ENCODE results near the gene SLC25A28. TPM values are rescaled to one million over a fixed set of nuclear protein-coding genes. Genes with fewer than 3 reads are reported as not detected.
A peak's percentile ranks its signal among the peaks of the same experiment; 100 is the strongest.

The SLC25A28 gene
- total RNA-seq (2014; rRNA removed; shearing (Covaris generic)): 16.9 and 20.7 TPM in 2 replicates

- H3K27ac ChIP-seq: peak within 1 kb of the TSS; percentile 97
- peaks cover 39% of the 10 kb centered on the region for H3K36me3 ChIP-seq
- H3K4me3 ChIP-seq: peak within 1 kb of the TSS; percentile 63
- H3K4me1 ChIP-seq (replicated peaks): peaks cover 18% of the 10 kb centered on the region
- no peaks in the 10 kb centered on the region; the same call in 1 of the 2 replicates for H3K9me3 ChIP-seq (replicated peaks)
- peak in 1 of 2 experiments; percentile 98 for DNase-seq (ENCODE audit: low read depth in 1 of 2, low spot score in 2 of 2)
- H3K27me3 ChIP-seq (replicated peaks): no peaks in the 10 kb centered on the region
Measured at GRCh38 chr10:99619851-99620710, at the start of gene SLC25A28. Gene SLC25A28 (minus strand): TSS chr10:99620439. CDS start chr10:99620335, 104 bp downstream.

- Histone ChIP-seq H3K27ac (peak overlapping the region; percentile 12; the same call in 1 of the 2 replicates), H3K36me3 (peaks cover 31% of the 10 kb centered on the region), H3K27me3 (replicated peaks) (no peaks in the 10 kb centered on the region), H3K4me1 (replicated peaks) (peaks cover 14% of the 10 kb centered on the region), H3K9me3 (replicated peaks) (no peaks in the 10 kb centered on the region), H3K4me3 (no peak overlapping the region)
- DNase-seq (ENCODE audit: low read depth in 1 of 2, low spot score in 2 of 2): peak in 1 of 2 experiments; percentile 53
Measured at GRCh38 chr10:99667108-99667751, 47.0 kb upstream of the SLC25A28 start.

- Histone ChIP-seq H3K9me3 (replicated peaks) (no peaks in the 10 kb centered on the region), H3K27ac (no peak overlapping the region), H3K27me3 (replicated peaks) (no peaks in the 10 kb centered on the region), H3K4me3 (no peak overlapping the region), H3K4me1 (replicated peaks) (peaks cover 29% of the 10 kb centered on the region), H3K36me3 (peaks cover 30% of the 10 kb centered on the region)
- DNase-seq (ENCODE audit: low read depth in 1 of 2, low spot score in 2 of 2): no peak
Measured at GRCh38 chr10:99665304-99665703, 45.1 kb upstream of the SLC25A28 start.

- Histone ChIP-seq H3K36me3 (peaks cover 26% of the 10 kb centered on the region), H3K4me3 (no peak overlapping the region), H3K27me3 (replicated peaks) (no peaks in the 10 kb centered on the region), H3K27ac (peak overlapping the region; percentile 49), H3K9me3 (replicated peaks) (no peaks in the 10 kb centered on the region; the same call in 1 of the 2 replicates), H3K4me1 (replicated peaks) (peaks cover 27% of the 10 kb centered on the region)
- peak; percentile 47 to 67 for DNase-seq (ENCODE audit: low read depth in 1 of 2, low spot score in 2 of 2)
Measured at GRCh38 chr10:99661377-99661763, 41.1 kb upstream of the SLC25A28 start.

GRCh38 chr10:99660662-99661376, 40.6 kb upstream of the SLC25A28 start:
- peak overlapping the region; percentile 49 for H3K27ac ChIP-seq
- H3K4me3 ChIP-seq: no peak overlapping the region
- DNase-seq (ENCODE audit: low read depth in 1 of 2, low spot score in 2 of 2): no peak
- no peaks in the 10 kb centered on the region; the same call in 1 of the 2 replicates for H3K9me3 ChIP-seq (replicated peaks)
- peaks cover 25% of the 10 kb centered on the region for H3K4me1 ChIP-seq (replicated peaks)
- peaks cover 25% of the 10 kb centered on the region for H3K36me3 ChIP-seq
- H3K27me3 ChIP-seq (replicated peaks): no peaks in the 10 kb centered on the region

- DNase-seq (ENCODE audit: low read depth in 1 of 2, low spot score in 2 of 2): no peak
- H3K4me3 ChIP-seq: peak overlapping the region; percentile 86
- H3K36me3 ChIP-seq: peaks cover 19% of the 10 kb centered on the region
- H3K4me1 ChIP-seq (replicated peaks): peaks cover 25% of the 10 kb centered on the region
- H3K27ac ChIP-seq: peak overlapping the region; percentile 76
- H3K9me3 ChIP-seq (replicated peaks): no peaks in the 10 kb centered on the region; the same call in 1 of the 2 replicates
- H3K27me3 ChIP-seq (replicated peaks): no peaks in the 10 kb centered on the region
Measured at GRCh38 chr10:99659868-99660366, 39.7 kb upstream of the SLC25A28 start.

- peaks cover 25% of the 10 kb centered on the region for H3K4me1 ChIP-seq (replicated peaks)
- no peaks in the 10 kb centered on the region for H3K27me3 ChIP-seq (replicated peaks)
- peaks cover 14% of the 10 kb centered on the region for H3K36me3 ChIP-seq
- H3K4me3 ChIP-seq: peak within 1 kb of the TSS; percentile 86
- no peaks in the 10 kb centered on the region; the same call in 1 of the 2 replicates for H3K9me3 ChIP-seq (replicated peaks)
- H3K27ac ChIP-seq: peak within 1 kb of the TSS; percentile 76
- DNase-seq (ENCODE audit: low read depth in 1 of 2, low spot score in 2 of 2): peak; percentile 85 to 96
Measured at GRCh38 chr10:99659031-99659867, 39.0 kb upstream of the SLC25A28 start, which contains the start of gene ENTPD7. Gene ENTPD7 (plus strand): TSS chr10:99659509. CDS start chr10:99659957, 448 bp downstream.

GRCh38 chr10:99658622-99659030, 38.4 kb upstream of the SLC25A28 start:
- H3K27ac ChIP-seq: no peak overlapping the region

GRCh38 chr10:99656199-99657064, 36.2 kb upstream of the SLC25A28 start:
- H3K4me1 ChIP-seq (replicated peaks): peaks cover 19% of the 10 kb centered on the region
- no peak for DNase-seq (ENCODE audit: low read depth in 1 of 2, low spot score in 2 of 2)
- no peak overlapping the region for H3K27ac ChIP-seq
- H3K4me3 ChIP-seq: no peak overlapping the region
- no peaks in the 10 kb centered on the region; the same call in 1 of the 2 replicates for H3K9me3 ChIP-seq (replicated peaks)
- no peaks in the 10 kb centered on the region for H3K27me3 ChIP-seq (replicated peaks)
- H3K36me3 ChIP-seq: peaks cover 3% of the 10 kb centered on the region; the same call in 1 of the 2 replicates

More at GRCh38 chr10:99658622-99659030, 38.4 kb upstream of the SLC25A28 start:
- peaks cover 9% of the 10 kb centered on the region for H3K36me3 ChIP-seq
- H3K4me1 ChIP-seq (replicated peaks): peaks cover 25% of the 10 kb centered on the region
- H3K4me3 ChIP-seq: peak overlapping the region; percentile 86
- no peaks in the 10 kb centered on the region for H3K27me3 ChIP-seq (replicated peaks)
- H3K9me3 ChIP-seq (replicated peaks): no peaks in the 10 kb centered on the region; the same call in 1 of the 2 replicates
- peak in 1 of 2 experiments; percentile 51 for DNase-seq (ENCODE audit: low read depth in 1 of 2, low spot score in 2 of 2)

GRCh38 chr10:99654390-99655175, 34.3 kb upstream of the SLC25A28 start:
- Histone ChIP-seq H3K36me3 (peaks cover 3% of the 10 kb centered on the region; the same call in 1 of the 2 replicates), H3K9me3 (replicated peaks) (no peaks in the 10 kb centered on the region; the same call in 1 of the 2 replicates), H3K27ac (no peak overlapping the region), H3K4me1 (replicated peaks) (peaks cover 7% of the 10 kb centered on the region), H3K4me3 (no peak overlapping the region), H3K27me3 (replicated peaks) (no peaks in the 10 kb centered on the region)
- DNase-seq (ENCODE audit: low read depth in 1 of 2, low spot score in 2 of 2): no peak

GRCh38 chr10:99652800-99653390, 32.7 kb upstream of the SLC25A28 start:
- H3K36me3 ChIP-seq: no peaks in the 10 kb centered on the region
- no peaks in the 10 kb centered on the region for H3K9me3 ChIP-seq (replicated peaks)
- DNase-seq (ENCODE audit: low read depth in 1 of 2, low spot score in 2 of 2): no peak

More at GRCh38 chr10:99652800-99653390, 32.7 kb upstream of the SLC25A28 start:
- Histone ChIP-seq H3K4me1 (replicated peaks) (no peaks in the 10 kb centered on the region), H3K27me3 (replicated peaks) (no peaks in the 10 kb centered on the region), H3K27ac (no peak overlapping the region), H3K4me3 (no peak overlapping the region)
